Chondrocyte (in vitro differentiated cells): ENCODE results near the gene CCNDBP1. TPM values are rescaled to one million over a fixed set of nuclear protein-coding genes. Genes with fewer than 3 reads are reported as not detected.

Source experiments
- DNase-seq: peaks from one replicate; pipeline ENCODE4 v3.0.0; 2021; ENCODE audit warnings: mixed read lengths, low spot score
- H3K27ac Mint-ChIP-seq: one replicate; pipeline ENCODE4 v1.8.0; 2021; ENCODE audit warnings: mild to moderate bottlenecking, moderate library complexity, mixed read lengths; ENCODE audit not compliant: unreplicated experiment
- H3K27me3 Mint-ChIP-seq: 2 replicates; pipeline ENCODE4 v1.8.0; 2021; ENCODE audit warnings: low read depth, mixed read lengths
- H3K36me3 Mint-ChIP-seq: 2 replicates; pipeline ENCODE4 v1.8.0; 2021; ENCODE audit warnings: low read depth, mixed read lengths
- H3K4me1 Mint-ChIP-seq: 2 replicates; pipeline ENCODE4 v1.8.0; 2021; ENCODE audit warnings: low read depth, mild to moderate bottlenecking, mixed read lengths
- H3K4me3 Mint-ChIP-seq: one replicate; pipeline ENCODE4 v1.8.0; 2021; ENCODE audit warnings: mild to moderate bottlenecking, moderate library complexity, mixed read lengths; ENCODE audit not compliant: unreplicated experiment
- H3K9me3 Mint-ChIP-seq: 2 replicates; pipeline ENCODE4 v1.8.0; 2021; ENCODE audit warnings: low read depth, mixed read lengths
- total RNA-seq: library from RNA; stranded (reverse); gene quantifications from 3 replicates; pipeline ENCODE4 v1.2.1, GENCODE V29; 2021
- TF ChIP-seq, protein P1 (sequence below): fragments of 200-600 bp; sonication (generic); IDR thresholded peaks from 2 replicates; pipeline ENCODE4 v1.5.0; 2021; ENCODE audit warnings: antibody characterized with exemption, mild to moderate bottlenecking, moderate library complexity

Gene CCNDBP1
- total RNA-seq, 1 donor from 2014 or later = 40.1 TPM

DNA sequence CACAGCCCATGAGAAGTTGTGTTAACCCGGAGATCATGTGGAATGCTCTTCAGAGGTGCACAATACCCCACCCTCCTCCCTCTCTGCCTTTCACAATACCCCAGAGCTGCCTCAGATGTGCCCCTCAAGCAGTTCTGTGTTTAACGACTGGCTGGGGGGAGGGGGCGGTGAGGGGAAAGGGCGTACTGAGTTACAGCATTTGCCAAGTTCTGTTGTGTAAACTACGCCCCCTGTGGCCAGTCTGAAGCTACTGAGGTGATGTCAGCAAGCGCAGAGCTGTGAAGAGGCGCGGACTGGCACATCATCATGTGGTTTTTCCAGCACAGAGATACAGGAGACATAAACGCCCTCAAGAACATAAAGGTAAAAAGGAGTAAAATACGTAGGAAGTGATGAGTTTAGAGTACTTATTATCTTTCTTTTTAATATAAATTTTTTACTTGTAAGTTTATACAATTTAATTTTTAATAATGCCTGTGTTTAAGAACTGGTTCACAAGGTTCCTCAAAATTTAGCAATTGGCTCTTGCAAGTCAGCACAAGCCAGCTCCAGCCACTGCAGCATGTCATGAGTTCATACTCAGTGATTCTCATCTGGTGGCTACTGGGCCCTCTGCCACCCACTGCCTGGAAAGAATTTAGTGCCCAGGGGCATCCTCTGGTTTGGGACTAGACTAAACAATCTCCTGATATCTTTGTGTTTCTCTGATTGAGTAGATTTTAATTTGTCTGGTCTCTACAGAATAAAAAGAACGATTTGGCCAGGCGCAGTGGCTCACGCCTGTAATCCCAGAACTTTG is 33.9 kb downstream of the CCNDBP1 start:
- DNase-seq = no peak
- Mint-ChIP-seq H3K4me3 (no peak overlapping the region), H3K27ac (no peak overlapping the region), H3K36me3 (no peaks in the 10 kb centered on the region), H3K9me3 (no peaks in the 10 kb centered on the region), H3K4me1 (peaks cover 9% of the 10 kb centered on the region), H3K27me3 (peaks cover 15% of the 10 kb centered on the region)
- TF ChIP-seq, protein P1, sequence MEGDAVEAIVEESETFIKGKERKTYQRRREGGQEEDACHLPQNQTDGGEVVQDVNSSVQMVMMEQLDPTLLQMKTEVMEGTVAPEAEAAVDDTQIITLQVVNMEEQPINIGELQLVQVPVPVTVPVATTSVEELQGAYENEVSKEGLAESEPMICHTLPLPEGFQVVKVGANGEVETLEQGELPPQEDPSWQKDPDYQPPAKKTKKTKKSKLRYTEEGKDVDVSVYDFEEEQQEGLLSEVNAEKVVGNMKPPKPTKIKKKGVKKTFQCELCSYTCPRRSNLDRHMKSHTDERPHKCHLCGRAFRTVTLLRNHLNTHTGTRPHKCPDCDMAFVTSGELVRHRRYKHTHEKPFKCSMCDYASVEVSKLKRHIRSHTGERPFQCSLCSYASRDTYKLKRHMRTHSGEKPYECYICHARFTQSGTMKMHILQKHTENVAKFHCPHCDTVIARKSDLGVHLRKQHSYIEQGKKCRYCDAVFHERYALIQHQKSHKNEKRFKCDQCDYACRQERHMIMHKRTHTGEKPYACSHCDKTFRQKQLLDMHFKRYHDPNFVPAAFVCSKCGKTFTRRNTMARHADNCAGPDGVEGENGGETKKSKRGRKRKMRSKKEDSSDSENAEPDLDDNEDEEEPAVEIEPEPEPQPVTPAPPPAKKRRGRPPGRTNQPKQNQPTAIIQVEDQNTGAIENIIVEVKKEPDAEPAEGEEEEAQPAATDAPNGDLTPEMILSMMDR = peak; percentile 62

- peaks cover 9% of the 10 kb centered on the region for H3K4me1 Mint-ChIP-seq
- H3K9me3 Mint-ChIP-seq = no peaks in the 10 kb centered on the region
- no peak for DNase-seq
- H3K27me3 Mint-ChIP-seq = peaks cover 13% of the 10 kb centered on the region
- H3K4me3 Mint-ChIP-seq = no peak overlapping the region
- no peak overlapping the region for H3K27ac Mint-ChIP-seq
- no peaks in the 10 kb centered on the region for H3K36me3 Mint-ChIP-seq
- TF ChIP-seq, protein P1 = no peak
These were observed 35.0 kb downstream of the CCNDBP1 start for GRCh38 chr15:43219929-43220928.

DNA sequence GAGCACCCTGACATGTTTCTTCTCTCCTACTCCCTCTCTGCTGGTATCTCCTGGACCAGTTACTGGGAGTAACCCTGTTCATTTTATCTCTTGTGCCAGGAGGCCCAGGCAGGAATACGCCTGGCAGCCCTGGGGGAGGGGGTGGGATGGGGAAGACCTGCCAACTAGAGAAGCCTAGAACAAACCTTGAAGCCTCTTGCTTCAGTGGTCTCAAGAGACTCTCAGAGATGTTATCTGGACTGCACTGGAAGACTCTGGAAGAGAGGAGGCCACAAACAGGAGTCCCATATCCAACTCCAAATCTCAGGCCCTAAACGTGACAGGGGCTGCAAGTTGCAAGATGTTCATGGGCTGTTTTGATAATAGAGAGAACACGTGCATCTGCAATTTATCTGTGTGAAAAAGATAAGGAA is 35.8 kb downstream of the CCNDBP1 start, which contains the start of gene EPB42:
TSS of gene EPB42 (minus strand) at position 28 of the 413 bp plus-strand sequence. CDS start 193 bp downstream, outside the sequence.
- DNase-seq = no peak
- TF ChIP-seq, protein P1 = no peak
- Mint-ChIP-seq H3K27ac (no peak within 1 kb of the TSS), H3K4me1 (peaks cover 9% of the 10 kb centered on the region), H3K36me3 (no peaks in the 10 kb centered on the region), H3K27me3 (peaks cover 13% of the 10 kb centered on the region), H3K4me3 (no peak within 1 kb of the TSS), H3K9me3 (no peaks in the 10 kb centered on the region)

GRCh38 chr15:43221422-43221821 is 36.2 kb downstream of the CCNDBP1 start:
- Mint-ChIP-seq H3K4me3 (no peak overlapping the region), H3K27me3 (peaks cover 13% of the 10 kb centered on the region), H3K27ac (no peak overlapping the region), H3K9me3 (no peaks in the 10 kb centered on the region), H3K4me1 (peaks cover 9% of the 10 kb centered on the region), H3K36me3 (no peaks in the 10 kb centered on the region)
- TF ChIP-seq, protein P1 = no peak
- no peak for DNase-seq
